ENCODE data around the gene KCTD20. TPM values are rescaled to one million over a fixed set of nuclear protein-coding genes. Genes with fewer than 3 reads are reported as not detected.
"Not testable (repeated sequence)": the region's sequence is repeated elsewhere in the genome, so short reads cannot be mapped to it uniquely, and the experiment has no call there.

Gene KCTD20
- total RNA-seq, 1 experiment from 2014 or later, result 70.4 TPM

GRCh38 chr6:36443471-36444428 lies 950 bp downstream of the KCTD20 start:
- no peak for DNase-seq (ENCODE audit: low read depth)

DNA sequence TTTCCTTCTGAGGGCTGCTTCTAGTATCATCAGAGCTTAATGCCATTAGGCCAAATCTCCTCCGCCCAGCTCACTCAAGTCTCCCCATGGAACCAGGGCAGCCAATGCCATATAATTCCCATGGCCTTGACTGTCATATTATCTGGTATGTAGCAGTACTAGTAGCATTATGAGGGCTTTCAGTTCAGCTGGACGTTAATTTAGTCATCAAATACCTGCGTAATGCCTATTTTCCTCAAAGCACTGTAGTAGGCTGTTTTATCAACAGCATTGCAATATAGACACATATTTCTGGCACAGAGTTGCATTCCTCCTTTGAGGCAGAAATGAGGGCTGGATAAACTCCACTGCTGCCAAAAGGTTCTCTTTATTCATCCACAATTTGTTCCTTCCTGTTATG lies 1.7 kb downstream of the KCTD20 start:
- no peak for DNase-seq (ENCODE audit: low read depth)

GRCh38 chr6:36445621-36446020 lies 2.8 kb downstream of the KCTD20 start:
- DNase-seq (ENCODE audit: low read depth), result no peak

- DNase-seq (ENCODE audit: low read depth), result not testable (repeated sequence)
Observed at GRCh38 chr6:36449173-36449572, 6.4 kb downstream of the KCTD20 start.

GRCh38 chr6:36452897-36453296 lies 10.1 kb downstream of the KCTD20 start:
- DNase-seq (ENCODE audit: low read depth), result not testable (repeated sequence)

- no peak for DNase-seq (ENCODE audit: low read depth)
Observed at GRCh38 chr6:36455486-36456027, 12.8 kb downstream of the KCTD20 start.

DNA sequence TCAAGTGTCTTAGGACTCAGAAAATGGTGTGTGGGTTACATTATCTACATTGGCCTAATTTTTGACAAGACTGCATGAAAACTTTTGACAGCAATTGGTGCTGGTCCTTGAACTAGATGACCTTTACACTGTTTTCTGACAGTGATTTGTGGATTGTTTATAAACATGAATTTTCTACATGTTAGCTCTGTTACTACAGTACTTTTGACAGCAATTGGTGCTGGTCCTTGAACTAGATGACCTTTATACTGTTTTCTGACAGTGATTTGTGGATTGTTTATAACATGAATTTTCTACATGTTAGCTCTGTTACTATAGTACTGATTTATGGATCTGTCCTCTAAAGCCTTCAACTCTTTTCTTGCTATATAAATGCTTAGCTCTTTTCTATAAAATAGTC lies 16.7 kb downstream of the KCTD20 start:
- DNase-seq (ENCODE audit: low read depth), result no peak

- no peak for DNase-seq (ENCODE audit: low read depth)
Observed at GRCh38 chr6:36460916-36461315, 18.1 kb downstream of the KCTD20 start.

DNA sequence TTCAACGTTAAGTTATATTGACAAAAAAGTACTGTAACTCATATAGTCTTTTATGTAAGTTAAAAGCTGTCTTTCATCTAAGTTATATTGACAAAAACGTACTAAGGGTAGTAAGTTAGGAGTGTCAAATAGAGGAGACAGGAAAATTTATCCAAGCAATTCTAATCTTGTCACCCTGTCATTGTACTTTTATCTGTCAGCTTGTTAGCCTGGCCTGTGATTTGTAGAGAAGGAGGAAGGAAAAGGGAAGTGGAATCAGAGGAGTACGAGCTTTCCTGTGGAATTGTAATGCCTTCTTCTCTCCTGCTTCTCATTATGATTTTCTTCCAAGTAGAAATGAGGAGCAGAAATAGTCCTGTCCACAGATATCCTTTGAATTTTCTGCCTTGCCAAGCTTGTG lies 18.8 kb downstream of the KCTD20 start:
- DNase-seq (ENCODE audit: low read depth), result no peak

GRCh38 chr6:36463676-36464075 lies 20.9 kb downstream of the KCTD20 start:
- no peak for DNase-seq (ENCODE audit: low read depth)

GRCh38 chr6:36464233-36464632 lies 21.4 kb downstream of the KCTD20 start:
- DNase-seq (ENCODE audit: low read depth), result no peak

DNA sequence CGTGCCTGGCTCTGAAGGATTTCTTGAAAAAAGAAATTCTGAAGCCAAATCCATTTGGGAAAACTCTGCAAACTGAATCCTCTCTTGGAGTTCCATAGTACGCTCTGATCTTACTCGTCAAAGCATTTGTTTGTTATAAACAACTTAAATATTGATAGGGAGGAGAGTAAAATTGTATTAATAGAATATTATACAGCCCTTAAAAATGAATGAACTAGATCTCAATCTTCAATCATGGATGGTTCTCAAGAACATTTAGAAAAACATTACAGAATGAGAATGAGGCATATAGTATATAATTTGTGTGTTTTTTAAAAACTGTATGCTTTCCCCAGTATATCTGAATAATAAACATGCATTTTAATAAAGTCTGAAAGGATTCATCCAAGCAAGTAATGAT lies 24.8 kb downstream of the KCTD20 start:
- no peak for DNase-seq (ENCODE audit: low read depth)

GRCh38 chr6:36469148-36469661 lies 26.4 kb downstream of the KCTD20 start:
- DNase-seq (ENCODE audit: low read depth), result no peak

- DNase-seq (ENCODE audit: low read depth), result no peak
Observed at GRCh38 chr6:36469946-36470345, 27.1 kb downstream of the KCTD20 start.

DNA sequence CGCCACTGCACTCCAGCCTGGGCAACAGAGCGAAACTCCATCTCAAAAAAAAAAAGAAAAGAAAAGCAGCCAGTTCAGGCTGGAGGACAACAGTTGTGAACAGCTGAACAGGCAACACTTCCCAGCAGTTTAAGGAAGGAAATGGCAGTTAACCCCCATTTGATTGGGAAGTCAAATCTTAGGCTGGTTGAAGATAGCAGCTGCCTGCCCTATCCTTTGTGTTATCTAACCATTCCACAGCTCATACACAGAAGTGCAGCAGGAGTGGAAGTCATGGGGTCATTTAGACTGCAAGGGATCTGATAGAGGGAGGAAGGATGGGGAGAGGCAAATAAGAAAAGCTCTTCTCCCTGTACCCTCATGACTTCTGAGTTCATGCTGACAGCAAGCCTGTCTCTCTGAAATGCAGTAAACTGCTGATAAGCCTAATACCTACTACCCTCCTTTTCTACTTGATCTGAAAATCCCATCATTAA lies 35.3 kb downstream of the KCTD20 start:
- DNase-seq (ENCODE audit: low read depth), result no peak

- no peak for DNase-seq (ENCODE audit: low read depth)
Observed at GRCh38 chr6:36479256-36479655, 36.5 kb downstream of the KCTD20 start.

GRCh38 chr6:36483326-36483725 lies 40.5 kb downstream of the KCTD20 start:
- not testable (repeated sequence) for DNase-seq (ENCODE audit: low read depth)

DNA sequence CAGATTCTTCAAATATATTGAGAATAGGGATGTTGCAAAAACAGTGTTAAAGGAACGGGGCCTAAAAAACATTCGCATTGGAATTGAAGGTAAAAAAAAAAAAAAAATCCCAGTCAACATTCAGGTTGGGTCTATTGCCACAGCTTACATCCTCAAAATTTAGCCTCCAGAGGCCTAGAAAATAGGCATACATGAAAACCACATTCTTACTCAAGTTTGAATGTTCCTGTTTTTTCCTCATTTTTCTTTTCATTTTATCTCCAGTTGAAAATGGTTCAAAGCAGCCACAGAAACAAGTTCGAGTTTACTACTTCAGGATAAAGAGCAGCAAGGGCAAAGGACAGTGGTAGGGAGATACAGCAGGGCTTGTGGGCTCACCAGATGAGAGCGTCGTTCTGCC lies 41.9 kb downstream of the KCTD20 start:
- no peak for DNase-seq (ENCODE audit: low read depth)

GRCh38 chr6:36487698-36488097 lies 44.9 kb downstream of the KCTD20 start:
- DNase-seq (ENCODE audit: low read depth), result no peak

DNA sequence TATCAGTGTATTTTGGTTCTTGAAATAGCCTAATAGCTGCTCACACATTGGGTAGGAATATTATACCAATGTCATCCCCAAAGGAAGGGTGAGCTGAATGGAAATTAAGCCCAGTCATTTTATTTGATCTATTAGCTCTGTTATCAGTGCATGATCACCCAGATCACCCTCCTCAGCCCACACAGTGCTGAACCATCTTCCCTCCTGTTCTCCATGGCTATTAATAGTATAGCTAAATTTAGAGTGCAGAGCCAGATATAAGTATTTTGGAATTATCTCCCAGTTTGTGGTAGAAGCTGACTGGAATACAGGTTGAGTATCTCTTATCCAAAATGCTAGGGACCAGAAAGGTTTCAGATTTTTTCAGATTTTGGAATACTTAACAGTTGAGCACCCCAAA lies 45.4 kb downstream of the KCTD20 start:
- DNase-seq (ENCODE audit: low read depth), result no peak

DNA sequence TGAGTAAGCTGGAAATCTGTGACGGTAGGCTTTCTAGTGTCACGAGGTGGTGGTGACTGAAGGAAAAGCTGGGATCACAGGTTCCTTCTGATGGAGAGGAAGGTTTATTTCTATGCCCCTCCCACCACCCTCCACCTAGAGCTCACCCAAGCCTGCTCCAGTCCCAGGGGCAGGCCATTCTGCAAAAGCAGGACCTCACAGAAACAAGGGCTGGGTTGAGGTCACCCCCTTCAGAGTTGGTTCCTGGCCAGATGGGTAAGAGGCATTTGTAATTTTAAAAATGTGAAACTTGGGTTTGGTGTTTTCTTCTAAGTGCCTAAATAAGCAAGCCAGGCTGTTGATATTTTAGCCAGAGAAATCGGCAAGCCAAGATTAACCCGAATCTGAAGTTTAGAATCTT lies 46.6 kb downstream of the KCTD20 start:
- no peak for DNase-seq (ENCODE audit: low read depth)

DNA sequence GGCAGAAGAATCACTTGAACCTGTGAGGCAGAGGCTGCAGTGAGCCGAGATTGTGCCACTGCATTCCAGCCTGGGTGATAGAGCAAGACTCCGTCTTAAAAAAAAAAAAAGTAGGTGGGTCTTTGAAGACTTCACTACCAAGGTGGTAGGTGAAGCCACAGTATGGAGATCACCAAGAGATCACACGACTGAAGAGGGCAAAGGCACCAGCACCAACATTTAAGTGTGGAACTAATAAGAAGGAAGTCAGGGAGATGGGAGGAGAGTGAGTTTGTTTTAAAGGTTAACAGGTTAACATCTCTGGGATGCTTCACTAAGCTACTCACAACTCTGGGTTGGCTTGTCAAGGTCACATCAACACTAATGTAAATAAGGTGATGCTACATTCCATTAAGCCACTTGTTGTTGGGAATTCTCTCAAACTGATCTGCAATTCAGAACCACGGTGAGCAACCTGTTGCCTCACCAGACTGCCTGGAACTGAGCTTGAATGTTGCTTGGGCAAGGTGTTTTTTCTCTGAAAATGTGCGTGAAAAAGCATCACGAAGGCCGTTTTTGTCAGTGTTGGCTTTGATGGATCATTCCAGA lies 48.7 kb downstream of the KCTD20 start:
- DNase-seq (ENCODE audit: low read depth), result no peak

- DNase-seq (ENCODE audit: low read depth), result no peak
Observed at GRCh38 chr6:36492092-36492491, 49.3 kb downstream of the KCTD20 start.

Measured in RPMI7951 (cell line).